Lower lobe of right lung (tissue), 2 donors: ENCODE results near the gene PHRF1. TPM values are rescaled to one million over a fixed set of nuclear protein-coding genes. Genes with fewer than 3 reads are reported as not detected.

Experiments used
- ATAC-seq, 2 donors: fragments of 200-7000 bp; cut with Tn5 transposase; one replicate each; pipeline ENCODE4 v1.9.1; 2020 to 2022; ENCODE audit warnings: mild to moderate bottlenecking in 2 of 2, moderate library complexity in 2 of 2
- DNase-seq: peaks from one replicate; pipeline ENCODE4 v3.0.0-alpha.2; 2020
- H3K27ac ChIP-seq: fragments of 200-600 bp; one replicate; pipeline ENCODE4 v1.8.0; 2022
- H3K27me3 ChIP-seq: fragments of 200-600 bp; one replicate; pipeline ENCODE4 v1.8.0; 2022; ENCODE audit warnings: low read depth
- H3K36me3 ChIP-seq: fragments of 200-600 bp; one replicate; pipeline ENCODE4 v1.8.0; 2022; ENCODE audit warnings: mild to moderate bottlenecking
- H3K4me1 ChIP-seq: fragments of 200-600 bp; one replicate; pipeline ENCODE4 v1.8.0; 2022
- H3K4me3 ChIP-seq: fragments of 200-600 bp; one replicate; pipeline ENCODE4 v1.8.0; 2022; ENCODE audit warnings: mild to moderate bottlenecking
- H3K9me3 ChIP-seq: fragments of 200-600 bp; one replicate; pipeline ENCODE4 v1.8.0; 2022
- CTCF ChIP-seq: fragments of 200-600 bp; IDR thresholded peaks from one replicate; pipeline ENCODE4 v1.8.0; 2022; ENCODE audit warnings: antibody characterized with exemption, mild to moderate bottlenecking
- intact Hi-C: fragments of 100-400 bp; cut with DNase I; formaldehyde crosslinking; loops from one replicate; pipeline ENCODE4 v1.11.0; 2022
- long read RNA-seq: library from polyadenylated mRNA; unstranded; transcript quantifications from one replicate; pipeline ENCODE4 v2.0.0, GENCODE V29; 2021
- total RNA-seq: library from RNA; stranded (reverse); fragmentation: NEBNext Ultra II Directional; extraction: Animal tissue kit (Norgen Biotek cat#: 25700); gene quantifications from one replicate; pipeline ENCODE4 v1.2.1, GENCODE V29; 2021
- donor health status: DM: no; HTN: yes; CAD: no; lungs with severe emphysema.

PHRF1 gene
- total RNA-seq: 31.5 TPM
- long read RNA-seq, full-length matches to known transcripts: 5 of 68 reads
- long read RNA-seq, partial matches to known transcripts: 55 of 68 reads
- long read RNA-seq, other reads (novel, unspliced or antisense): 8 of 68 reads

GRCh38 chr11:575996-576768 is at the start of gene PHRF1:
Gene PHRF1 (plus strand): TSS chr11:576470. CDS start chr11:581513, 5,043 bp downstream.
- peaks cover 67% of the 10 kb centered on the region for H3K4me1 ChIP-seq
- H3K36me3 ChIP-seq: no peaks in the 10 kb centered on the region
- no peaks in the 10 kb centered on the region for H3K27me3 ChIP-seq
- TF ChIP-seq CTCF: no peak
- DNase-seq (peak; percentile 98), ATAC-seq (peak; percentile 93 to 95)
- H3K9me3 ChIP-seq: no peaks in the 10 kb centered on the region
- H3K4me3 ChIP-seq: peak within 1 kb of the TSS; percentile 78
- intact Hi-C loops: no loop called here
- peak within 1 kb of the TSS; percentile 95 for H3K27ac ChIP-seq

- Histone ChIP-seq H3K4me3 (no peak overlapping the region), H3K9me3 (no peaks in the 10 kb centered on the region), H3K4me1 (no peaks in the 10 kb centered on the region), H3K27ac (no peak overlapping the region), H3K27me3 (no peaks in the 10 kb centered on the region), H3K36me3 (peaks cover 23% of the 10 kb centered on the region)
- intact Hi-C loops: no loop called here
- ATAC-seq: no peak
- no peak for DNase-seq
- no peak for TF ChIP-seq CTCF
These were observed 48.0 kb upstream of the PHRF1 start for GRCh38 chr11:528166-528814.

GRCh38 chr11:528815-529727 is 47.2 kb upstream of the PHRF1 start:
- DNase-seq (no peak), ATAC-seq (peak in 1 of 2 donors; percentile 2)
- Histone ChIP-seq H3K36me3 (peaks cover 31% of the 10 kb centered on the region), H3K27ac (no peak overlapping the region), H3K9me3 (no peaks in the 10 kb centered on the region), H3K4me3 (no peak overlapping the region), H3K4me1 (peaks cover 7% of the 10 kb centered on the region), H3K27me3 (no peaks in the 10 kb centered on the region)
- intact Hi-C loops: no loop called here
- no peak for TF ChIP-seq CTCF

GRCh38 chr11:529728-530411 is 46.4 kb upstream of the PHRF1 start:
- no peaks in the 10 kb centered on the region for H3K9me3 ChIP-seq
- intact Hi-C loops: no loop called here
- no peaks in the 10 kb centered on the region for H3K27me3 ChIP-seq
- H3K4me3 ChIP-seq: no peak overlapping the region
- peaks cover 13% of the 10 kb centered on the region for H3K4me1 ChIP-seq
- DNase-seq (no peak), ATAC-seq (no peak)
- no peak for TF ChIP-seq CTCF
- no peak overlapping the region for H3K27ac ChIP-seq
- peaks cover 33% of the 10 kb centered on the region for H3K36me3 ChIP-seq
